ENCODE results near the gene COA4.
A peak's percentile ranks its signal among the peaks of the same experiment; 100 is the strongest.

Gene COA4

DNA sequence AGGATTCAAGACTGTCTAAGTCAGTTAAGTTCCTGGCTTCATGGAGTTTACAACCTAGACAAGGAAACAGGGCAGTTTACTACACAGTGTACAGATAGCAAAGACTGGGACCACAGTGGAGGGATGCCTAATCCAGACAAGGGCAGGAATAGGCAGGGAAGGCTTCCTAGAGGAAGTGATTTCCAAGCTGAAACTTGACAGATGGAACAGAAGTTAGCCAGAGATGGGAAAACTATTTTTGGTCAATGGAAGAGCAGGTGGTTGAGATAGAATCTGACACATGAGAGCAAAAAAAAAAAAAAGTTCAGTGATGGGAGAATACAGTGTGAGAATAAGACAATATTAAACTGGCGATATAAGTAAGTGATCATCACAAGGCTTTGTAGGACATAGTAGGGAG, 1.3 kb downstream of the COA4 start:
- in situ Hi-C loops (cut with HindIII; ENCODE audit: low pct_ligation_motif_present, low sequenced_read_pairs) = no loop called here
- DNase-seq = no peak
- H3K4me3 ChIP-seq (ENCODE audit: low read depth, low read length) = peak overlapping the region; percentile 87
- H3K27ac ChIP-seq = peak overlapping the region; percentile 55
- no peaks in the 10 kb centered on the region for H3K27me3 ChIP-seq (replicated peaks)
- TF ChIP-seq, protein P1, sequence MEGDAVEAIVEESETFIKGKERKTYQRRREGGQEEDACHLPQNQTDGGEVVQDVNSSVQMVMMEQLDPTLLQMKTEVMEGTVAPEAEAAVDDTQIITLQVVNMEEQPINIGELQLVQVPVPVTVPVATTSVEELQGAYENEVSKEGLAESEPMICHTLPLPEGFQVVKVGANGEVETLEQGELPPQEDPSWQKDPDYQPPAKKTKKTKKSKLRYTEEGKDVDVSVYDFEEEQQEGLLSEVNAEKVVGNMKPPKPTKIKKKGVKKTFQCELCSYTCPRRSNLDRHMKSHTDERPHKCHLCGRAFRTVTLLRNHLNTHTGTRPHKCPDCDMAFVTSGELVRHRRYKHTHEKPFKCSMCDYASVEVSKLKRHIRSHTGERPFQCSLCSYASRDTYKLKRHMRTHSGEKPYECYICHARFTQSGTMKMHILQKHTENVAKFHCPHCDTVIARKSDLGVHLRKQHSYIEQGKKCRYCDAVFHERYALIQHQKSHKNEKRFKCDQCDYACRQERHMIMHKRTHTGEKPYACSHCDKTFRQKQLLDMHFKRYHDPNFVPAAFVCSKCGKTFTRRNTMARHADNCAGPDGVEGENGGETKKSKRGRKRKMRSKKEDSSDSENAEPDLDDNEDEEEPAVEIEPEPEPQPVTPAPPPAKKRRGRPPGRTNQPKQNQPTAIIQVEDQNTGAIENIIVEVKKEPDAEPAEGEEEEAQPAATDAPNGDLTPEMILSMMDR (IDR thresholded peaks at IDR 0.05; ENCODE audit: low read depth, low read length, missing control alignments) = no peak
- H3K36me3 ChIP-seq (replicated peaks) = peaks cover 15% of the 10 kb centered on the region

DNA sequence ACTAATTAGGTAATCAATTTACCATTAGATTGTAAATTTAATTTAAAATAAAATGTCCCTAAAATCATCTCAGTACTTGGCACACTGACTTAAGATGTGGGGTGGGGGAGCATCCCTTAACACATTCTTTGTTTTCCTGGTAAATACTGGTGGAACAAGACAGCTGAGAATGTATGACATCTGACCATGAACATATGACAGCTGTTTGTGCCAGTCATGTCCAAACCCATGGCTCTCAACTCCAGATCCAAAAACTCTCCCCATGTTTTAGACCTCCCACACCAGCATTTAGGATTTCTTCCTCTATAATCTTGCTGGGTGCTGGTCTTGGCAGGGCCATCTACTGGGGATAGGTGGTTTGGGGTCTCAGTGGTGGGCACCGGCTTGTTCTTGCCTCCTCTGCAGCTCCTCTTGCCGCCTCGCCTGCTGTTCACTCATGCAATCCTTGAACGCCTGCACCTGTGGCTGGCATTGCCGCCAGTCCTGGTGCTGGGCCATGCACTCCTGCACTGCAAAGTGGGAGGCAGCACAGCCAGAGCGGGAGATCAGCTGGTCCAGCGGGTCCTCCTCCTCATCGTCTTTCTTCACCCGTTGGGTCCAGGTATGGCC, 3.8 kb downstream of the COA4 start:
- Histone ChIP-seq H3K4me3 (ENCODE audit: low read depth, low read length) (no peak overlapping the region), H3K27me3 (replicated peaks) (no peaks in the 10 kb centered on the region), H3K36me3 (replicated peaks) (peaks cover 15% of the 10 kb centered on the region), H3K27ac (no peak overlapping the region)
- no peak for DNase-seq
- in situ Hi-C loops (cut with HindIII; ENCODE audit: low pct_ligation_motif_present, low sequenced_read_pairs) = no loop called here
- TF ChIP-seq, protein P1 (IDR thresholded peaks at IDR 0.05; ENCODE audit: low read depth, low read length, missing control alignments) = no peak

DNA sequence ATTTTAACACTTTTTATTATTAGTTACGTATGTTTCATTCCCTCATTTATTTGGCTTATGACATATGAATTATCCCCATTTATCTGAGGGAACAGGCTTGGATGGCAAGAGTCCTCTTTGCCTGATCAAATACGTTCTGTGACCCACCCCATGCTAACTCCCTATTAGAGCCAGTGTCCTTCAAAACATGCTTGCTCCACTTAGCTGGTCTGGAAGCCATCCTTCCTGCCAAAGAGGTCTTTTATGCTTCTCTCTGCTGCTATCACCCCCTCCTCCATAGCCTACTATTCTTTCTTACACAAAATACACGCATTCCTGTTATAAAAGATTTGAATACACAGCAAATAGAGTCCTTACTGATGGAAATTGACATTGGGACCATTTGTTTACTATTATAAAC, 6.4 kb downstream of the COA4 start:
- in situ Hi-C loops (cut with HindIII; ENCODE audit: low pct_ligation_motif_present, low sequenced_read_pairs) = no loop called here
- TF ChIP-seq, protein P1 (IDR thresholded peaks at IDR 0.05; ENCODE audit: low read depth, low read length, missing control alignments) = no peak
- no peak overlapping the region for H3K27ac ChIP-seq
- H3K36me3 ChIP-seq (replicated peaks) = peaks cover 15% of the 10 kb centered on the region
- H3K4me3 ChIP-seq (ENCODE audit: low read depth, low read length) = no peak overlapping the region
- DNase-seq = no peak
- H3K27me3 ChIP-seq (replicated peaks) = no peaks in the 10 kb centered on the region

DNA sequence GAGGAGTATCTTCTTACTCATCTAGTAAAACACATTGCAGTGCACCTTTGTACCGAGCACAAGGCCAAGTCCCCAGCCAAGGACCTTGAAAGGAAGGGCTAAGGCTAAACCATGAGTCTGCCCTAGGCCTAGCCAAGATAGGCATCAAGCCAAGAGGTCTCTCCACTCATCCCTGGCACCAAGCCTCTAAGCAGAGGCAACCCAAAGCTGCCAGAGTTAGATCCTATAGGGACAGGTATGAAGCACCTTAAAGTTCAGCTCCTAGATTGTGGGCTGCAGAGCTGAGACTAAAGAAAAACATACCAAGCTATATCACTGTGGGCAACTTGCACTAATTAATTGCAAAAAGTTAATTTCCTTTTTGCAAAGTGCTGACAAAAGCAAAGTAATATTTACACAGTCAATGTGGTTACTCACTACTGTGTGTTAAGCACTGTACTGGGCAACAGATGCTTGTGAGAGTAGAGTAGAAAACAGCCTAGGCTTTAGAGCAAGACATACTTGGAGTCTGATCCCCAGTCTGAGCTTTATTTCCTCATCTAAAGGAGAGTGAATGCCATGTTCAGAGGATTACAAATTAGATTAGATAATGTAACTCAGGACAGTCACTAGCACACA, 7.2 kb downstream of the COA4 start:
- H3K4me3 ChIP-seq (ENCODE audit: low read depth, low read length) = no peak overlapping the region
- H3K36me3 ChIP-seq (replicated peaks) = peaks cover 15% of the 10 kb centered on the region
- no peak overlapping the region for H3K27ac ChIP-seq
- TF ChIP-seq, protein P1 (IDR thresholded peaks at IDR 0.05; ENCODE audit: low read depth, low read length, missing control alignments) = no peak
- H3K27me3 ChIP-seq (replicated peaks) = no peaks in the 10 kb centered on the region
- in situ Hi-C loops (cut with HindIII; ENCODE audit: low pct_ligation_motif_present, low sequenced_read_pairs) = no loop called here
- no peak for DNase-seq

DNA sequence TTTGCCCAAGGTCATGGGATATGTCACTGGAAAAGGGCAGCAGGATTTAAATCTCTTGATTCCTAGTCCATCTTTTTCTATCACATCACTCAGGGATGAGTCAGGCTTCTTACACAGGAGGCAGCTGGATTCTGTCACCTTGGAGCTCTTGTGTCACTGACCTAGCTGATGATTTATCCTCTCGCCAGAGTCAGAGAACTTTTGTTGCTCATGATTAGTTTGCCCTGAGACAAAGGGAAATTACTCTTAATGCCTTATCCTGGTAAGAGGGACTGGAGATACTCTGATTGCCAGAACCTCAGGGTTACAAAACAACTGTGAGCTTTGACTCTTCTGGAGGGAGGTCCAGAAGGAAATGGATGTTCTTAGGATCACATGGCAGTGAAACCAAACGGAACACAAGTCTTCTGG, 10.1 kb downstream of the COA4 start:
- Histone ChIP-seq H3K27ac (peak overlapping the region; percentile 41), H3K4me3 (ENCODE audit: low read depth, low read length) (no peak overlapping the region), H3K27me3 (replicated peaks) (no peaks in the 10 kb centered on the region), H3K36me3 (replicated peaks) (peaks cover 1% of the 10 kb centered on the region)
- DNase-seq = peak; percentile 79
- TF ChIP-seq, protein P1 (IDR thresholded peaks at IDR 0.05; ENCODE audit: low read depth, low read length, missing control alignments) = no peak
- in situ Hi-C loops (cut with HindIII; ENCODE audit: low pct_ligation_motif_present, low sequenced_read_pairs) = no loop called here
